Heart left ventricle (tissue), 16 donors: ENCODE data around the gene SLC6A18. TPM values are rescaled to one million over a fixed set of nuclear protein-coding genes. Genes with fewer than 3 reads are reported as not detected.
"Not testable (repeated sequence)": the region's sequence is repeated elsewhere in the genome, so short reads cannot be mapped to it uniquely, and the experiment has no call there.

Experiments
- ATAC-seq, 4 donors: fragments of 200-7000 bp; cut with Tn5 transposase; one replicate each; pipeline ENCODE4 v1.9.1; 2020 to 2022; ENCODE audit warnings: moderate library complexity in 4 of 4, mild to moderate bottlenecking in 3 of 4, moderate number of reproducible peaks in 1 of 4
- DNase-seq, 5 donors: peaks; one replicate each; pipeline ENCODE4 v3.0.0-alpha.2; 2020
- H3K27ac ChIP-seq, 12 donors: fragments of 200-600 bp; sonication (generic) in 4 of 12; one replicate each; pipeline versions ENCODE4 v1.5.0 to v1.8.0; 2016 to 2022; ENCODE audit warnings: mild to moderate bottlenecking in 2 of 12
- H3K27me3 ChIP-seq, 9 donors: fragments of 200-600 bp; sonication (generic) in 2 of 9; one replicate each; pipeline versions ENCODE4 v1.5.1 to v1.8.0; 2016 to 2022; ENCODE audit warnings: mild to moderate bottlenecking in 3 of 9
- H3K36me3 ChIP-seq, 9 donors: fragments of 200-600 bp; sonication (generic) in 2 of 9; one replicate each; pipeline versions ENCODE4 v1.5.0 to v1.8.0; 2018 to 2022; ENCODE audit warnings: mild to moderate bottlenecking in 2 of 9
- H3K4me1 ChIP-seq, 12 donors: fragments of 200-600 bp; sonication (generic) in 4 of 12; one replicate each; pipeline versions ENCODE4 v1.5.0 to v1.8.0; 2016 to 2022; ENCODE audit warnings: mild to moderate bottlenecking in 3 of 12
- H3K4me3 ChIP-seq, 12 donors: fragments of 200-600 bp; sonication (generic) in 4 of 12; one replicate each; pipeline versions ENCODE4 v1.5.0 to v1.8.0; 2017 to 2022; ENCODE audit warnings: mild to moderate bottlenecking in 9 of 12, moderate library complexity in 4 of 12
- H3K9me3 ChIP-seq, 12 donors: fragments of 200-600 bp; sonication (generic) in 4 of 12; one replicate each; pipeline versions ENCODE4 v1.5.0 to v1.8.0; 2016 to 2022; ENCODE audit warnings: mild to moderate bottlenecking in 1 of 12
- POLR2A ChIP-seq, 2 donors: fragments of 450-650 bp; IDR thresholded peaks; one replicate each; pipeline ENCODE4 v1.6.1; 2017; ENCODE audit warnings: antibody characterized with exemption in 2 of 2, mild to moderate bottlenecking in 2 of 2, moderate library complexity in 2 of 2
- WGBS, 4 donors: extraction: QIAGEN DNeasy Blood & Tissue Kit in 2 of 4; methylation state at CpG; one replicate each; pipeline versions ENCODE4 v1.1.5 to v1.1.7; 2013 to 2018; 5-methylcytosine and 5-hydroxymethylcytosine counted together
- intact Hi-C, 10 donors: fragments of 100-400 bp; cut with DNase I; formaldehyde crosslinking; loops; one replicate each; pipeline versions ENCODE4 v1.11.1 to v1.14.2; 2022
- polyA plus RNA-seq, 2 donors: library from polyadenylated mRNA; stranded (reverse); fragments of 200-250 nt; gene quantifications; one replicate each; pipeline ENCODE4 v1.2.3, GENCODE V29; 2013
- total RNA-seq, 9 donors: library from RNA; depleted of rRNA in 2 of 9; stranded (reverse); fragments of >200 nt in 2 of 9; fragmentation: NEBNext Ultra II Directional in 3 of 9; extraction: Animal tissue kit (Norgen Biotek cat#: 25700) in 3 of 9; gene quantifications; one replicate each; pipeline versions ENCODE4 v1.1.0 to v1.2.4, GENCODE V29; 2016 to 2023
- TF ChIP-seq, protein P1 (sequence below), 12 donors: fragments of 200-600 bp; sonication (generic) in 4 of 12; IDR thresholded peaks; one replicate each; pipeline versions ENCODE4 v1.5.0 to v1.8.0; 2018 to 2022; ENCODE audit warnings: antibody characterized with exemption in 12 of 12, mild to moderate bottlenecking in 5 of 12
- donor health status: ischemic (EF 13 %, LVEDD 7.1; RV severe dilation, severe dysfunction).
- donor health status: healthy with polysubstance abuse.
- donor health status: DM: no; HTN: yes; CAD: no.
- donor health status: DM: no; HTN: no; CAD: no.
- donor health status: ischemic (EF 25% LVEDD 6.9; RV normal size, moderate dysfunction).
- donor health status: ischemic (EF 25% LVEDD 5.7; RV mildly dilated, moderate dysfunction).
- donor health status: healthy.
- donor health status: DM: yes; HTN: yes; CAD: no.
- donor health status: ischemic (EF 35%, LVEDD 5.7; RV mildly dilated, moderate dysfunction).
- donor health status: nonischemic (EF 11% LVEDD 7.7; RV severe dilation, severe dysfunction).
- donor health status: DM: yes; HTN: yes; CAD: no.
- donor health status: PGD.
- donor health status: ischemic (EF 29% LVEDD 5.4; RV normal size, mild dysfunction).
- donor health status: nonischemic (EF 23%, LVEDD 6.1; RV moderate dilation, normal function).

The SLC6A18 gene
- total and polyA plus RNA-seq, 11 donors, result not detected

- Histone ChIP-seq H3K9me3 (no peaks in the 10 kb centered on the region), H3K4me3 (no peak overlapping the region), H3K36me3 (no peaks in the 10 kb centered on the region), H3K27ac (no peak overlapping the region), H3K4me1 (no peaks in the 10 kb centered on the region), H3K27me3 (peaks cover 0 to 6% (median 0%) of the 10 kb centered on the region in 9 donors)
- DNase-seq (no peak), ATAC-seq (no peak)
- WGBS, 4 donors, result 64 to 68% (median 66%) methylated on average over 14 of the region's 14 CpGs
- TF ChIP-seq, protein P1, sequence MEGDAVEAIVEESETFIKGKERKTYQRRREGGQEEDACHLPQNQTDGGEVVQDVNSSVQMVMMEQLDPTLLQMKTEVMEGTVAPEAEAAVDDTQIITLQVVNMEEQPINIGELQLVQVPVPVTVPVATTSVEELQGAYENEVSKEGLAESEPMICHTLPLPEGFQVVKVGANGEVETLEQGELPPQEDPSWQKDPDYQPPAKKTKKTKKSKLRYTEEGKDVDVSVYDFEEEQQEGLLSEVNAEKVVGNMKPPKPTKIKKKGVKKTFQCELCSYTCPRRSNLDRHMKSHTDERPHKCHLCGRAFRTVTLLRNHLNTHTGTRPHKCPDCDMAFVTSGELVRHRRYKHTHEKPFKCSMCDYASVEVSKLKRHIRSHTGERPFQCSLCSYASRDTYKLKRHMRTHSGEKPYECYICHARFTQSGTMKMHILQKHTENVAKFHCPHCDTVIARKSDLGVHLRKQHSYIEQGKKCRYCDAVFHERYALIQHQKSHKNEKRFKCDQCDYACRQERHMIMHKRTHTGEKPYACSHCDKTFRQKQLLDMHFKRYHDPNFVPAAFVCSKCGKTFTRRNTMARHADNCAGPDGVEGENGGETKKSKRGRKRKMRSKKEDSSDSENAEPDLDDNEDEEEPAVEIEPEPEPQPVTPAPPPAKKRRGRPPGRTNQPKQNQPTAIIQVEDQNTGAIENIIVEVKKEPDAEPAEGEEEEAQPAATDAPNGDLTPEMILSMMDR (IDR thresholded peaks at IDR 0.05), result no peak
- no peak for TF ChIP-seq POLR2A (IDR thresholded peaks at IDR 0.05)
- intact Hi-C loops, result no loop called here
Observed at GRCh38 chr5:1227667-1228066, 2.5 kb downstream of the SLC6A18 start.

- Histone ChIP-seq H3K27ac (no peak overlapping the region), H3K27me3 (peaks cover 0 to 6% (median 0%) of the 10 kb centered on the region in 9 donors), H3K4me1 (no peaks in the 10 kb centered on the region), H3K9me3 (no peaks in the 10 kb centered on the region), H3K4me3 (no peak overlapping the region), H3K36me3 (no peaks in the 10 kb centered on the region)
- 65 to 71% (median 66%) methylated on average over 15 of the region's 15 CpGs for WGBS, 4 donors
- ATAC-seq (no peak), DNase-seq (no peak)
- intact Hi-C loops, result no loop called here
- no peak for TF ChIP-seq POLR2A (IDR thresholded peaks at IDR 0.05)
Observed at GRCh38 chr5:1228120-1228519, 2.9 kb downstream of the SLC6A18 start.

- H3K36me3 ChIP-seq, H3K27ac ChIP-seq, H3K4me1 ChIP-seq, H3K4me3 ChIP-seq, ATAC-seq, DNase-seq, H3K9me3 ChIP-seq, intact Hi-C loops, H3K27me3 ChIP-seq: not testable (repeated sequence)
- 78 to 89% (median 87%) methylated on average over 11 of the region's 11 CpGs for WGBS, 4 donors
Observed at GRCh38 chr5:1229023-1229422, 3.8 kb downstream of the SLC6A18 start.

DNA sequence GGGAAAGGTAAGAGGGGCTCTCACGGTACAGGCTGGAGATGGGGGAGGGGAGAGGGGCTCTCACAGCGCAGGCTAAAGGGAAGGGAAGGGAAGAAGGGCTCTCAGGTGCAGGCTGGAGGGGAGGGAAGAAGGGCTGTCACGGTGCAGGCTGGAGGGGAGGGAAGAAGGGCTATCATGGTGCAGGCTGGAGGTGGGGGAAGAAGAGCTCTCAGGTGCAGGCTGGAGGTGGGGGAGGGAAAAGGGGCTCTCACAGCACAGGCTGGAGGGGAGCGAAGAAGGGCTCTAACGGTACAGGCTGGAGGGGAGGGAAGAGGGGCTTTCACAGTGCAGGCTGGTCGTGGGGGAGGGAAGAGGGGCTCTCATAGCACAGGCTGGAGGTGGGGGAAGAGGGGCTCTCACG lies 4.6 kb downstream of the SLC6A18 start:
- no peak for ATAC-seq
- no peaks in the 10 kb centered on the region for H3K36me3 ChIP-seq
- H3K9me3 ChIP-seq, result peaks cover 0 to 4% (median 0%) of the 10 kb centered on the region in 12 donors
- peaks cover 0 to 6% (median 0%) of the 10 kb centered on the region in 9 donors for H3K27me3 ChIP-seq
- no peak overlapping the region for H3K4me3 ChIP-seq
- DNase-seq, result no peak
- WGBS, 4 donors, result 22 to 37% (median 32%) methylated on average over 7 of the region's 7 CpGs
- H3K27ac ChIP-seq, result no peak overlapping the region
- no peak for TF ChIP-seq POLR2A (IDR thresholded peaks at IDR 0.05)
- intact Hi-C loops, result no loop called here
- H3K4me1 ChIP-seq, result no peaks in the 10 kb centered on the region

DNA sequence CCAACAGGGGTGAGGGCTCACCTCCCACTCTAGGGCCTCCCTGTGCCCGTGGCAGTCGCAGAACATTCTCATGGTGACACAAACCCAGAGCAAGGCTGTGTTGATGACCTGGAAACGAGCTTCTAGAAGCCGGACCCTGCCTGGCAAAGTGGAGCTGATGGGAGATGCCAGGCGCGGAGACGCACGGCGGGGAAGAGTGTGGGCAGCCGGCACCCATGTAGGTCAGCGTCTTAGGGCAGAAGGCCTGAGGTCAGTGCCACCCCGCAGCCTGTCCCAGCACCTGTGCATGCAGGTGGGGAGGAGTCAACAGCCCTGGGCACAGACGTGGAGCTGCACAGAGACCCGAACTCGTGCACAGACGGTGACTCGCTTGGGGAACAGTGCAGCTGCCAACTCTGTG lies 5.4 kb downstream of the SLC6A18 start:
- Histone ChIP-seq H3K9me3 (peaks cover 0 to 11% (median 4%) of the 10 kb centered on the region in 12 donors), H3K27me3 (peaks cover 0 to 6% (median 0%) of the 10 kb centered on the region in 9 donors), H3K36me3 (no peaks in the 10 kb centered on the region), H3K4me1 (no peaks in the 10 kb centered on the region), H3K4me3 (no peak overlapping the region), H3K27ac (no peak overlapping the region)
- TF ChIP-seq, protein P1 (IDR thresholded peaks at IDR 0.05), result no peak
- TF ChIP-seq POLR2A (IDR thresholded peaks at IDR 0.05), result no peak
- intact Hi-C loops, result no loop called here
- ATAC-seq (no peak), DNase-seq (no peak)
- WGBS, 4 donors, result 80 to 85% (median 83%) methylated on average over 12 to 17 of the region's 17 CpGs

DNA sequence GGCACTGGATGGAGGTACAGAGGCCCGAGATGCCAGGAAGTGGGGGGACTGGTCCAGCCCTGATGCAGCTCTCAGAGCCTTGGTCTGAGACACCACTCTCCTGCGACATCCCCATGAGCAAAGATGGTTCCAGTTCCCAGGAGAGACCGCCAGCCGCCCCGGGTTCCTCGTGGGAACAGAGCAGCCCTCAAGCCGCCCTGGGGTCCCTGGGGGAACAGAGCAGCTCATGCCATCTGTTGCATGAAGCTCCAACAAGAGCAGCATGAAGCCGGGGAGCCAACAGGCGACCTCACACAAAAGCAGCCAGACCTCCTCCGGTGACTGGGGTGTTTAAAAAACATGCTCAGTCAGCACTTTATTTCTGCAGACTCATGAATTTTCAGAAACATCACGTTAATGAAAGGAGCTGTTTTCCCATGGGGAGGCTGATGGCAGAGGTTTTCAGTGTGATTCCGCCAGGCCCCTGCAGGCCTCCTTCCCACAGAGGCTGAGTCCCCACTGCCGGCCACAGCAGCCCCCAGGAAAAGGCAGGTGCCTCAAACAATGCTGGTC lies 6.2 kb downstream of the SLC6A18 start:
- 67 to 74% (median 73%) methylated on average over 12 to 13 of the region's 13 CpGs for whole genome bisulfite sequencing, 4 donors
- intact Hi-C loops, result no loop called here
- ATAC-seq, result no peak
- no peaks in the 10 kb centered on the region for H3K36me3 ChIP-seq
- TF ChIP-seq, protein P1 (IDR thresholded peaks at IDR 0.05), result no peak
- no peak for TF ChIP-seq POLR2A (IDR thresholded peaks at IDR 0.05)
- no peaks in the 10 kb centered on the region for H3K4me1 ChIP-seq
- H3K9me3 ChIP-seq, result peaks cover 0 to 20% (median 12%) of the 10 kb centered on the region in 12 donors
- H3K27me3 ChIP-seq, result peaks cover 0 to 6% (median 0%) of the 10 kb centered on the region in 9 donors
- no peak overlapping the region for H3K4me3 ChIP-seq
- no peak for DNase-seq
- no peak overlapping the region for H3K27ac ChIP-seq
